GM12872 (cell line): ENCODE measurements around the gene GON4L.

ENCODE experiments used
- TF ChIP-seq, protein P1 (sequence below): IDR thresholded peaks from 3 replicates; pipeline ENCODE4 v1.5.1; 2011; ENCODE audit warnings: low read depth, mild to moderate bottlenecking, low read length, moderate library complexity; ENCODE audit not compliant: insufficient read depth

Gene GON4L

DNA sequence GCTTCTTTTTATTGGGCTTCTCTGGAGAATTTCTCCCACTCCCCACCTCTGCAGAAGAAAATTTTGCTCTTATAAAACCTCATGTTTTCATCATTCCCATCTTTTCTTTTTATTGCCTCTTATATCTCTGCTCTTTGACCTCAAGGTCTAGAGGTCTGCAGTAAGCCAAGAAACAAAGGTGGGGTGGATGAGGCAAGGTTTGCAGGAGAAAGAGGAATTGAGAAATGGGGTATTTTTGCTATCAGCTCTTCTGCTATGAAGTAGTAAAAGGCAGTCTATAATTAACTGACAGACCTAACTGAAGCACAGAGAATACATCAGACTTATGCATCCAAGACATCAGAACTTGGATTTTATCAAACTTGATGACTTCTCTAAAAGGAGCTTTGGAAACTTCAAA is 25.2 kb upstream of the GON4L start:
- TF ChIP-seq, protein P1, sequence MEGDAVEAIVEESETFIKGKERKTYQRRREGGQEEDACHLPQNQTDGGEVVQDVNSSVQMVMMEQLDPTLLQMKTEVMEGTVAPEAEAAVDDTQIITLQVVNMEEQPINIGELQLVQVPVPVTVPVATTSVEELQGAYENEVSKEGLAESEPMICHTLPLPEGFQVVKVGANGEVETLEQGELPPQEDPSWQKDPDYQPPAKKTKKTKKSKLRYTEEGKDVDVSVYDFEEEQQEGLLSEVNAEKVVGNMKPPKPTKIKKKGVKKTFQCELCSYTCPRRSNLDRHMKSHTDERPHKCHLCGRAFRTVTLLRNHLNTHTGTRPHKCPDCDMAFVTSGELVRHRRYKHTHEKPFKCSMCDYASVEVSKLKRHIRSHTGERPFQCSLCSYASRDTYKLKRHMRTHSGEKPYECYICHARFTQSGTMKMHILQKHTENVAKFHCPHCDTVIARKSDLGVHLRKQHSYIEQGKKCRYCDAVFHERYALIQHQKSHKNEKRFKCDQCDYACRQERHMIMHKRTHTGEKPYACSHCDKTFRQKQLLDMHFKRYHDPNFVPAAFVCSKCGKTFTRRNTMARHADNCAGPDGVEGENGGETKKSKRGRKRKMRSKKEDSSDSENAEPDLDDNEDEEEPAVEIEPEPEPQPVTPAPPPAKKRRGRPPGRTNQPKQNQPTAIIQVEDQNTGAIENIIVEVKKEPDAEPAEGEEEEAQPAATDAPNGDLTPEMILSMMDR, result no peak

DNA sequence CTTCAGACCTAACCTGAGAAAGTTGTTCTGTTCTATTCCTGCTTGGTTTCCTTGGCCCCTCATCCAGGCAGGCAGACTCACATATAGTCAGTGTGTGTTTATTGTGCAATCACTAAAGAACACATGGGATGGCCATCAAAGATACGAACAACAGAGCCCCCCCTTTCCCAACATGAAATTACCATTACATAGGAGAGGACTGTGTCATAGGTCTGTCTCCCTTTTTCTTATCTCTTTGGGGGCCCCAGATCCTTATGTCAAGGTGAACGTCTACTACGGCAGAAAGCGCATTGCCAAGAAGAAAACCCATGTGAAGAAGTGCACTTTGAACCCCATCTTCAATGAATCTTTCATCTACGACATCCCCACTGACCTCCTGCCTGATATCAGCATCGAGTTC is 23.9 kb upstream of the GON4L start:
- TF ChIP-seq, protein P1, result no peak

DNA sequence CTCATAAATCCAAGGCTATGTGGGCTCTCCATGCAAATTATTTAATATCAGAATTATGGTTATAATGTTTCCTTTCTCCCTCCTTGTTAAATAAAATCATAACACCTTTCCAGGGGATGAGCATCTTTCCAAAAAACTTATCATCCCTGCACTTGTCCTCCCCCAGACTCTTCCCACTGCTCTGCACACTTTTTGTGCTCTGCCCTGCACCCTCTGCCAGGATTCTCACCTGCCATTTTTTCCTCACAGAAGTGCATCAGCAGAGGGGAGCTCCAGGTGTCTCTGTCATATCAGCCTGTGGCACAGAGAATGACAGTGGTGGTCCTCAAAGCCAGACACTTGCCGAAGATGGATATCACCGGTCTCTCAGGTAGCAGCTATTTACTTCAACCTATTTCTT is 23.2 kb upstream of the GON4L start:
- TF ChIP-seq, protein P1, result no peak

DNA sequence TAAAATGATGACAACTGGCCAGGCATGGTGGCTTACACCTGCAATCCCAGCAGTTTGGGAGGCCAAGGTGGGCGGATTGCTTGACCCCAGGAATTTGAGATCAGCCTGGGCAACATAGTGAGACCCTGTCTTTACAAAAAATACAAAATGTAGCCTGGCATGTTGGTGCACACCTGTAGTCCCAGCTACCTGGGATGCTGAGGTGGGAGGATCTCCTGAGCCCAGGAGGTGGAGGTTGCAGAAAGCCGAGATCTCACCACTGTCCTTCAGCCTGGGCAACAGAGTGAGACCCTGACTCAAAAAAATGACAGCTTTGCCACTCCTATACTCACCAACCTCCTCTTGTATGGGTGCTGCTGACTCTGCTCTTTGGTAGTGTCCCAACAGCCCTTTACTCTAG is 20.9 kb upstream of the GON4L start:
- TF ChIP-seq, protein P1, result no peak

DNA sequence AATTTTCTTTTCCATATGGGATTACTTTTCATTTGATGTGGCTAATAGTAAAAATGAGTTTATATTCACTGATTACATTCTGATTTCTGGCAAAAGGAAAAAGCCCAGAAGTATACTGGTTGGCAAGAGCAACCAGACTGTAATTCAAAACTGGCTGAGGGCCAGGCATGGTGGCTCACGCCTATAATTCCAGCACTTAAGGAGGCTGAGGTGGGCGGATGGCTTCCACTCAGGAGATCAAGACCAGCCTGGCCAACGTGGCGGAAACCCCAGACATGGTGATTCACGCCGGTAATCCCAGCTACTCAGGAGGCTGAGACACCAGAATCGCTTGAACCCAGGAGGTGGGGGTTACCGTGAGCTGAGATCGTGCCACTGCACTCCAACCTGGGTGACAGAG is 16.8 kb upstream of the GON4L start:
- TF ChIP-seq, protein P1, result no peak

DNA sequence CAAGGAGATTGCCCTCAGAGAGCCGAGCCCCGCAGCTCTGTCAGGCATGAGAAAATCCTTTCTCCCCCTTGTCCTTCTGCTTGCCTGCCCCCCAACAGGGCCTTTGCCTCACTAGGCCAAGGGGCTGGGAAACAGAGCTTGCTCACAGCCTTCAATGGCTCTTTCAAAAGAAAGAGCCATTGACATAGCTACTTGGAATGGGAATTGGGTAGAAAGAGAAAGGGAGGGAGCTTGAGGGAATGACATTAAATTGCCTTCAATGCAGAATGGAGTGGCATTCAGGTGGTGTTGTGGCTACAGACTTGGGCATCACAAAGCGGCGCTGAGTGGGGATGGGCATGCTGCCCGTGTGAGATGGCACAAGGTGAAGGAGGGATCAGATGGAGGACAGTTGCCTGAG is 15.5 kb upstream of the GON4L start:
- TF ChIP-seq, protein P1, result no peak

DNA sequence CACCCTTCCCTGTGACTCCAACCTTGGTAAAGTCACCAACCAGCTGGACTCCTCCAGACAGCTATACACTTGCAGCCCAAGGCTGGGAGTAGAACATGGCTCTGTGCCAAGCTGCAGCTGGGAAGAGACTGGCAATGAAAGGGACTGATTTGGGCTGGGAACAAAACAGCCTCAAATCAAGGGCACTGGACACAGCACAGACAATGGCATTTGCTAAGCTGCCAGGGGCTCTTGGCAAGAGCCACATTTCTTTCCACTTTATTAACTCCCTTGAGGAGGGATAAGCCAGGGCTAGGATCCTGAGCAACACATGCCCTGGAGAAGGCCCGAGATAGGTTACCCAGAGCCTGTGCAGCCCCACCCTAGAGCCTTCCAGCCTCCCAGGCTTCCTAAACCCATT is 14.4 kb upstream of the GON4L start:
- TF ChIP-seq, protein P1, result no peak

DNA sequence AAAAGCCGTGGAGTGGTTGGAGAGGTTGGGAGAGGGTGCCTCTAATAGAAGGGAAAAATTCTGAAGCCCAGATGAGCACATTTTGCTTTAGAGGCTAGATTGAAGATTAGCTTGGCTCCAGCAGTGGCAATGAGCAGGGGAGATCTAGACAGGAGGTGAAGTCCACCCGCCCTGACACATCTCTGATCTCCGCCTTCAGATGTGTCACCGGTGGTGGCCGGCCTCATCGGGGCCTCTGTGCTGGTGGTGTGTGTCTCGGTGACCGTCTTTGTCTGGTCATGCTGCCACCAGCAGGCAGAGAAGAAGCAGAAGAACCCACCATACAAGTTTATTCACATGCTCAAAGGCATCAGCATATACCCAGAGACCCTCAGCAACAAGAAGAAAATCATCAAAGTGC is 10.8 kb upstream of the GON4L start:
- TF ChIP-seq, protein P1, result no peak
